T-helper 1 cell treated with Interleukin-12 subunit alpha and Interleukin-12 subunit beta and Interleukin-4 antibody, amounts not matched to agents 30 μg/mL and 1 μg/mL, for 36 hours (primary cell): ENCODE results near the gene GAS7.

ENCODE experiments used
- H3K27ac Mint-ChIP-seq: one replicate; pipeline ENCODE4 v1.8.0; 2021; ENCODE audit warnings: mild to moderate bottlenecking, mixed read lengths
- H3K27me3 Mint-ChIP-seq: one replicate; pipeline ENCODE4 v1.8.0; 2021; ENCODE audit warnings: low read depth, mixed read lengths
- H3K36me3 Mint-ChIP-seq: one replicate; pipeline ENCODE4 v1.8.0; 2021; ENCODE audit warnings: low read depth, mixed read lengths
- H3K4me1 Mint-ChIP-seq: one replicate; pipeline ENCODE4 v1.8.0; 2021; ENCODE audit warnings: low read depth, mixed read lengths
- H3K4me3 Mint-ChIP-seq: one replicate; pipeline ENCODE4 v1.8.0; 2021; ENCODE audit warnings: mild to moderate bottlenecking, moderate library complexity, mixed read lengths
- H3K9me3 Mint-ChIP-seq: one replicate; pipeline ENCODE4 v1.8.0; 2021; ENCODE audit warnings: mixed read lengths

The GAS7 gene

GRCh38 chr17:9948928-9949327 lies 249.5 kb downstream of the GAS7 start:
- no peaks in the 10 kb centered on the region for H3K36me3 Mint-ChIP-seq

GRCh38 chr17:9944704-9945103 lies 253.7 kb downstream of the GAS7 start:
- no peak overlapping the region for H3K27ac Mint-ChIP-seq
- H3K4me3 Mint-ChIP-seq: no peak overlapping the region
- H3K4me1 Mint-ChIP-seq: no peaks in the 10 kb centered on the region
- no peaks in the 10 kb centered on the region for H3K36me3 Mint-ChIP-seq
- H3K27me3 Mint-ChIP-seq: no peaks in the 10 kb centered on the region
- H3K9me3 Mint-ChIP-seq: no peaks in the 10 kb centered on the region

More at GRCh38 chr17:9948928-9949327, 249.5 kb downstream of the GAS7 start:
- no peak overlapping the region for H3K4me3 Mint-ChIP-seq
- no peaks in the 10 kb centered on the region for H3K27me3 Mint-ChIP-seq
- H3K9me3 Mint-ChIP-seq: no peaks in the 10 kb centered on the region
- no peak overlapping the region for H3K27ac Mint-ChIP-seq
- H3K4me1 Mint-ChIP-seq: no peaks in the 10 kb centered on the region

GRCh38 chr17:9943343-9943742 lies 255.1 kb downstream of the GAS7 start:
- Mint-ChIP-seq H3K9me3 (no peaks in the 10 kb centered on the region), H3K4me3 (no peak overlapping the region), H3K4me1 (no peaks in the 10 kb centered on the region), H3K36me3 (no peaks in the 10 kb centered on the region), H3K27ac (no peak overlapping the region), H3K27me3 (no peaks in the 10 kb centered on the region)

- H3K9me3 Mint-ChIP-seq: no peaks in the 10 kb centered on the region
- no peaks in the 10 kb centered on the region for H3K27me3 Mint-ChIP-seq
- H3K27ac Mint-ChIP-seq: no peak overlapping the region
- H3K4me1 Mint-ChIP-seq: no peaks in the 10 kb centered on the region
- H3K4me3 Mint-ChIP-seq: no peak overlapping the region
- no peaks in the 10 kb centered on the region for H3K36me3 Mint-ChIP-seq
These were observed 255.5 kb downstream of the GAS7 start for GRCh38 chr17:9942885-9943284.

- Mint-ChIP-seq H3K27ac (no peak overlapping the region), H3K4me3 (no peak overlapping the region), H3K36me3 (no peaks in the 10 kb centered on the region), H3K4me1 (no peaks in the 10 kb centered on the region), H3K9me3 (no peaks in the 10 kb centered on the region), H3K27me3 (no peaks in the 10 kb centered on the region)
These were observed 257.1 kb downstream of the GAS7 start for GRCh38 chr17:9941305-9941704.

- Mint-ChIP-seq H3K4me1 (no peaks in the 10 kb centered on the region), H3K27me3 (no peaks in the 10 kb centered on the region), H3K36me3 (no peaks in the 10 kb centered on the region), H3K9me3 (no peaks in the 10 kb centered on the region), H3K27ac (no peak overlapping the region), H3K4me3 (no peak overlapping the region)
These were observed 257.6 kb downstream of the GAS7 start for GRCh38 chr17:9940841-9941240.

GRCh38 chr17:9938764-9939163 lies 259.6 kb downstream of the GAS7 start:
- H3K36me3 Mint-ChIP-seq: no peaks in the 10 kb centered on the region

GRCh38 chr17:9937901-9938300 lies 260.5 kb downstream of the GAS7 start:
- H3K27me3 Mint-ChIP-seq: no peaks in the 10 kb centered on the region
- H3K27ac Mint-ChIP-seq: no peak overlapping the region
- H3K36me3 Mint-ChIP-seq: no peaks in the 10 kb centered on the region
- no peak overlapping the region for H3K4me3 Mint-ChIP-seq
- no peaks in the 10 kb centered on the region for H3K9me3 Mint-ChIP-seq
- no peaks in the 10 kb centered on the region for H3K4me1 Mint-ChIP-seq

More at GRCh38 chr17:9938764-9939163, 259.6 kb downstream of the GAS7 start:
- Mint-ChIP-seq H3K4me3 (no peak overlapping the region), H3K27me3 (no peaks in the 10 kb centered on the region), H3K4me1 (no peaks in the 10 kb centered on the region), H3K27ac (no peak overlapping the region), H3K9me3 (no peaks in the 10 kb centered on the region)

GRCh38 chr17:9937241-9937761 lies 261.1 kb downstream of the GAS7 start:
- Mint-ChIP-seq H3K36me3 (no peaks in the 10 kb centered on the region), H3K4me3 (no peak overlapping the region), H3K4me1 (no peaks in the 10 kb centered on the region), H3K27ac (no peak overlapping the region), H3K27me3 (no peaks in the 10 kb centered on the region), H3K9me3 (no peaks in the 10 kb centered on the region)

GRCh38 chr17:9936095-9936494 lies 262.3 kb downstream of the GAS7 start:
- Mint-ChIP-seq H3K27ac (no peak overlapping the region), H3K4me3 (no peak overlapping the region), H3K36me3 (no peaks in the 10 kb centered on the region), H3K4me1 (no peaks in the 10 kb centered on the region), H3K9me3 (no peaks in the 10 kb centered on the region), H3K27me3 (no peaks in the 10 kb centered on the region)

- Mint-ChIP-seq H3K36me3 (no peaks in the 10 kb centered on the region), H3K9me3 (no peaks in the 10 kb centered on the region), H3K4me1 (no peaks in the 10 kb centered on the region), H3K27me3 (no peaks in the 10 kb centered on the region), H3K4me3 (no peak overlapping the region), H3K27ac (no peak overlapping the region)
These were observed 263.0 kb downstream of the GAS7 start for GRCh38 chr17:9935408-9935807.

GRCh38 chr17:9934331-9934730 lies 264.1 kb downstream of the GAS7 start:
- H3K4me3 Mint-ChIP-seq: no peak overlapping the region
- H3K27me3 Mint-ChIP-seq: no peaks in the 10 kb centered on the region
- no peaks in the 10 kb centered on the region for H3K4me1 Mint-ChIP-seq
- no peaks in the 10 kb centered on the region for H3K9me3 Mint-ChIP-seq
- H3K27ac Mint-ChIP-seq: no peak overlapping the region
- no peaks in the 10 kb centered on the region for H3K36me3 Mint-ChIP-seq

GRCh38 chr17:9932491-9932890 lies 265.9 kb downstream of the GAS7 start:
- no peak overlapping the region for H3K4me3 Mint-ChIP-seq
- no peaks in the 10 kb centered on the region for H3K4me1 Mint-ChIP-seq
- no peaks in the 10 kb centered on the region for H3K27me3 Mint-ChIP-seq
- no peak overlapping the region for H3K27ac Mint-ChIP-seq
- H3K36me3 Mint-ChIP-seq: no peaks in the 10 kb centered on the region
- no peaks in the 10 kb centered on the region for H3K9me3 Mint-ChIP-seq

GRCh38 chr17:9931144-9931741 lies 267.2 kb downstream of the GAS7 start:
- no peak overlapping the region for H3K27ac Mint-ChIP-seq
- no peak overlapping the region for H3K4me3 Mint-ChIP-seq
- H3K36me3 Mint-ChIP-seq: no peaks in the 10 kb centered on the region
- no peaks in the 10 kb centered on the region for H3K4me1 Mint-ChIP-seq
- H3K9me3 Mint-ChIP-seq: no peaks in the 10 kb centered on the region
- no peaks in the 10 kb centered on the region for H3K27me3 Mint-ChIP-seq

GRCh38 chr17:9929871-9930270 lies 268.5 kb downstream of the GAS7 start:
- H3K9me3 Mint-ChIP-seq: no peaks in the 10 kb centered on the region
- no peaks in the 10 kb centered on the region for H3K4me1 Mint-ChIP-seq
- no peak overlapping the region for H3K4me3 Mint-ChIP-seq
- H3K27ac Mint-ChIP-seq: no peak overlapping the region
- no peaks in the 10 kb centered on the region for H3K27me3 Mint-ChIP-seq
- no peaks in the 10 kb centered on the region for H3K36me3 Mint-ChIP-seq
